ENCODE data around the gene CYP27B1. TPM values are rescaled to one million over a fixed set of nuclear protein-coding genes. Genes with fewer than 3 reads are reported as not detected.
A peak's percentile ranks its signal among the peaks of the same experiment; 100 is the strongest.

Gene CYP27B1
- total RNA-seq, 1 donor from 2014 or later = 4.2 TPM

DNA sequence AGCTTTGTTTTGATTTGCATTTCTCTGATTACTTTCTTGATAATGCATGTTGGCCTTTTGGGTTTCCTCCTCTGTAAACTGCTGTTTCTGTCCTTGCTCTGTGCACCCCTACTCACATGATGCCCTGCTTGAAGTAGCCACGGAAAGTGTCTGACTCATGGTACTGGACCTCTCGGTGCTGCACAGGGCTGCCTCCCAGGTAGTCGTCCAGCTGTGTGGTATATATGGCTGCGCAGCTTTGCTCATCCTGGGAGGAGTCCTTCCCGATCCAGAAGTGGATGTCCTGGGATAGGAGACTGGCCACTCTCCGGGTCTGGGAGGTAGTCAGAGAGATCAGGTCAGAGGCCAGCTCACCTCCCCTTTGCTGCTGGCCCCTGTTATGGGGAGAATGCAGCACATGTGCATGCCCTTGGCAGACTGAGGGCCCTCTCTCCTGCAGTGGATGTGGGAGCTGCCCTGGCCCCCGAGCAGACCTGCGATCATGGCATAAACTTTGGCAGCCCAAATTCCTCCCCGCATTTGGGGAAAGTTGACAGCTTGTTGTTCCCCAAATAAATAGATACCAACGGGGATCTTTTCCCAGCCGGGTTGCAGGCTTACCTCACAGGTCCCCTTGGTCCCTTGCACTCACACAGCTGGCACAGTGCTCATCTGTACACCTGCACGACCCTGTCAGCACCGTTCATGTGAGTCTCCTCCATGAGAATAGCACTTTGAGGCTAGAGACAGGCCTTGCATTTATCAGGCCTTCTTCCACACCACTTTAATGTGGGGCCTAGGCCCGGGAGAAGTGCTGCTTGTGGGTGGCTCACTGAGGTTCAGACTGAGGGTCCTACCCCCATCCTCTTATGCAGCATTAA is 46.5 kb upstream of the CYP27B1 start:
- Mint-ChIP-seq H3K9me3 (no peaks in the 10 kb centered on the region), H3K4me1 (no peaks in the 10 kb centered on the region), H3K4me3 (no peak overlapping the region), H3K36me3 (ENCODE audit: low read depth) (no peaks in the 10 kb centered on the region), H3K27me3 (ENCODE audit: low read depth) (no peaks in the 10 kb centered on the region), H3K27ac (ENCODE audit: unreplicated experiment) (peak overlapping the region; percentile 83)
- no peak for TF ChIP-seq CTCF (conservative IDR thresholded peaks at IDR 0.05)
- no peak for DNase-seq (ENCODE audit: low read depth, low spot score)

DNA sequence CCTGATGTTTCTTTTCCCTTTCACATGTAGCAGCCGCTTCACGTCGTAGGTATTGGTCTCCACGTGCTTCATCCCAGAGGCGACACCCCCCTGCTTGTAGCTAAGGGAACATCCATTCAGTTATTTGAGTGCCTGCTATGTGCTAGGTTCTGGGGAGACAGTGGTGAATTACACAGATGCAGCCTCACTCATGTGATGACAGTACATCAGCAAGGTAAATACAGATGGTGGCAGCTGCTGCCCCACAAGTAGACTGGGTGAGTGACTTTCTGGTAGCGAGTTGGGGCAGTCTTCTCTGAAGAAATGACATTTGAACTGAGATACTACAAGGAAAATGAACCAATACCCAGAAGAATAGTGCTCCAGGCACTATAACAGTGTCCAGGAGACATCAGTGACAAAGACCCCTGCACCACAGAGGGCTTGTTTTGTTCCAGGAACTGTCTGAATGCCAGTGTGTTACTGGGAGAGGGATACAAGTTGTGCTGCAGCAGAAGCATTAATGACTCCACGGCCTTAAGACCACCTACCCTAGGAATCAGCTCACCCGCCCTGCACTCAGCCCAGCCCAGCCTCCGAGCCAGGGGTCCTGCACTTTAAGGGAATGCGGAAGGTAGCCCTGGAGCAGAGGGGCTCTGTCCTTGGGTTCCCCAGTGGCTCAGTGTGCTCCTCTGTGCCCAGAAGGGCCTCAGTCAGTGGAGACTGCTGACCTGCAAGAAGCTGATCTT is 44.3 kb upstream of the CYP27B1 start:
- no peak for TF ChIP-seq CTCF (conservative IDR thresholded peaks at IDR 0.05)
- H3K4me1 Mint-ChIP-seq = no peaks in the 10 kb centered on the region
- H3K36me3 Mint-ChIP-seq (ENCODE audit: low read depth) = no peaks in the 10 kb centered on the region
- no peaks in the 10 kb centered on the region for H3K9me3 Mint-ChIP-seq
- H3K27me3 Mint-ChIP-seq (ENCODE audit: low read depth) = no peaks in the 10 kb centered on the region
- no peak for DNase-seq (ENCODE audit: low read depth, low spot score)
- H3K27ac Mint-ChIP-seq (ENCODE audit: unreplicated experiment) = no peak overlapping the region
- no peak overlapping the region for H3K4me3 Mint-ChIP-seq

DNA sequence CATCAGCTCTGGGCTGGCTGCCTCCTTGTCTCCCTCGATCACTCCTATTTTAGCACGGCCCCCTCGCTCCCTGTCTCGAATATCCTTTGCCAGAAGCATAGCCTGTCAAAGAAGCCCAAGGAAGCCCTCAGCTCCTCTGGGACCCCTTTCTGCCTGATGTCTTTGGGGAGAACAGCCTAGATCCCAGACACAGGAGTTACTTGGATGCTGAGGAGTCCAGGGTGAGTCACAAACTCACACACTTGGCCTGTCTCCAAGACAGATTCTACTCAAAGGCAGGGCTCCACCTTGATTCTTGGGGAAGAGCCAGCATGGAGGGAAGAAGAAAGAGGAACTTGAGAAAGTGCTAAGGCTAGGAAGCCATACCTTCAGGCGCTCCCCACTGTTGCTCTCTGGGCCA is 43.6 kb upstream of the CYP27B1 start:
- Mint-ChIP-seq H3K4me3 (no peak overlapping the region), H3K4me1 (no peaks in the 10 kb centered on the region), H3K27ac (ENCODE audit: unreplicated experiment) (no peak overlapping the region), H3K9me3 (no peaks in the 10 kb centered on the region), H3K27me3 (ENCODE audit: low read depth) (no peaks in the 10 kb centered on the region), H3K36me3 (ENCODE audit: low read depth) (no peaks in the 10 kb centered on the region)
- DNase-seq (ENCODE audit: low read depth, low spot score) = no peak
- TF ChIP-seq CTCF (conservative IDR thresholded peaks at IDR 0.05) = no peak

DNA sequence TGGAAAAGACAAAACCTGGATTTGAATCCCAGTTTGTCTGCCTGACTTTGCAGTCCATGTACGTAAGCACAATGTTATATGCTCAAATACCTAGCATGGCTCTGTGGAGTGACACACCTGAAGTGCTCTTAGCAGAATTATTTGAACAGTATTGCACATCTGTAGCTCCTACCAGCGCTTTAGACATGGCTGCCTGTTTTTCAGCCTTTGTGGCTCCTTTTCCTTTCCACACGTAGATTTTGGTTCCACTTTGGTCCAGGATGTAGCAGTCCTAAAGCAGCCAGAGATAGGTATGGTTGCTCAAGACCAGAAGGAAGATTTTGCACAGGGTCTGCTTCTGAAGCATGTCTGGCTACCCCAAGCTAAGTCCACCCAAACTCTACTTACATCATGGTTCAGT is 42.5 kb upstream of the CYP27B1 start:
- TF ChIP-seq CTCF (conservative IDR thresholded peaks at IDR 0.05) = no peak
- no peak overlapping the region for H3K4me3 Mint-ChIP-seq
- DNase-seq (ENCODE audit: low read depth, low spot score) = no peak
- H3K4me1 Mint-ChIP-seq = no peaks in the 10 kb centered on the region
- H3K9me3 Mint-ChIP-seq = no peaks in the 10 kb centered on the region
- H3K36me3 Mint-ChIP-seq (ENCODE audit: low read depth) = no peaks in the 10 kb centered on the region
- no peaks in the 10 kb centered on the region for H3K27me3 Mint-ChIP-seq (ENCODE audit: low read depth)
- no peak overlapping the region for H3K27ac Mint-ChIP-seq (ENCODE audit: unreplicated experiment)

DNA sequence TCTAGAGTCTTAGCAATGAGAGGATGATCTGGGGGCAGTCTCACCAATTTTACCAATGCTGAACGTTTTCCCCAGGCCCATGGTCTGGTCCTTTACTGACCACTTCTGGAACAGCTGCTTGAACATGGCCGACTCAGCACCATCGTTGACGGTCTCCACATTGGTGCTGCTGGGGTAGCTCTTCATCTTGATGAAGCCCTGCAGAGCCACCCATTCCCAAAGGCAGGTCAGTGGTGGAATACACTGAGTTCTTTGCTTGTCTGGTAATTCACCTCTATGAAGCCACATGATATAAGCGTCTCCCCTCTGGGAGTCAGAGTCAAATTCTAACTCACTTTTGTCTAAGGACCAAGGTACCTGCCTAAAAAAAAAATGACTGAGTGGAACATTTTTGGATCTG is 41.5 kb upstream of the CYP27B1 start:
- no peak for DNase-seq (ENCODE audit: low read depth, low spot score)
- Mint-ChIP-seq H3K36me3 (ENCODE audit: low read depth) (no peaks in the 10 kb centered on the region), H3K27me3 (ENCODE audit: low read depth) (no peaks in the 10 kb centered on the region), H3K4me3 (no peak overlapping the region), H3K9me3 (no peaks in the 10 kb centered on the region), H3K27ac (ENCODE audit: unreplicated experiment) (no peak overlapping the region), H3K4me1 (no peaks in the 10 kb centered on the region)
- TF ChIP-seq CTCF (conservative IDR thresholded peaks at IDR 0.05) = no peak

All from neural crest cell (in vitro differentiated cells).